HepG2 (cell line): ENCODE data around the gene ST8SIA4.

Source experiments
- ATF7-NPFF ChIP-seq: sonication (generic); formaldehyde crosslinking; IDR thresholded peaks from 2 replicates; pipeline ENCODE4 v1.8.1; 2023; ENCODE audit warnings: mild to moderate bottlenecking, low read depth, missing genetic modification reagents, moderate library complexity
- EHMT2 ChIP-seq: fragments of 200-600 bp; sonication (generic); IDR thresholded peaks from 2 replicates; pipeline ENCODE4 v1.7.0; 2017; ENCODE audit warnings: antibody characterized with exemption, low read depth, low read length, borderline replicate concordance
- HNRNPUL1 ChIP-seq: fragments of 200-400 bp; formaldehyde crosslinking; IDR thresholded peaks from 2 replicates; pipeline ENCODE4 v1.6.1; 2017; ENCODE audit warnings: low read depth, mild to moderate bottlenecking, low read length, moderate library complexity
- KLF16 ChIP-seq, 2 experiments: sonication (generic) in 1 of 2; formaldehyde crosslinking in 1 of 2; IDR thresholded peaks; 2 replicates each; pipeline versions ENCODE4 v1.6.1 to v1.8.0; 2016 to 2023; ENCODE audit warnings: missing genetic modification reagents in 2 of 2, missing compliant biosample characterization in 1 of 2
- MED1 ChIP-seq: sonication (generic); formaldehyde crosslinking; IDR thresholded peaks from 2 replicates; pipeline ENCODE4 v1.4.0; 2020; ENCODE audit warnings: missing genetic modification reagents
- PAWR ChIP-seq: sonication (generic); formaldehyde crosslinking; IDR thresholded peaks from 2 replicates; pipeline ENCODE4 v1.4.0; 2020; ENCODE audit warnings: missing genetic modification reagents, mild to moderate bottlenecking, borderline replicate concordance
- POLR2A ChIP-seq, 2 experiments: IDR thresholded peaks; 2 replicates each; pipeline ENCODE4 v1.6.1; 2011; ENCODE audit warnings: low read depth in 2 of 2, low read length in 2 of 2, mild to moderate bottlenecking in 1 of 2, moderate library complexity in 1 of 2; ENCODE audit not compliant: insufficient read depth in 1 of 2
- RAD21 ChIP-seq: fragments of 450-650 bp; formaldehyde crosslinking; IDR thresholded peaks from 2 replicates; pipeline ENCODE4 v1.5.0; 2020; ENCODE audit warnings: mild to moderate bottlenecking
- ZNF331 ChIP-seq: sonication (generic); formaldehyde crosslinking; IDR thresholded peaks from 2 replicates; pipeline ENCODE4 v1.4.0; 2020; ENCODE audit warnings: missing genetic modification reagents
- ZNF549 ChIP-seq: sonication (generic); formaldehyde crosslinking; IDR thresholded peaks from 2 replicates; pipeline ENCODE4 v1.5.0; 2020; ENCODE audit warnings: missing genetic modification reagents
- TF ChIP-seq, protein P1 (sequence below): sonication (generic); formaldehyde crosslinking; IDR thresholded peaks from 2 replicates; pipeline ENCODE4 v1.9.0; 2022; ENCODE audit warnings: missing genetic modification reagents, mild to moderate bottlenecking, borderline replicate concordance
- TF ChIP-seq, protein P2 (sequence below): sonication (generic); formaldehyde crosslinking; IDR thresholded peaks from 2 replicates; pipeline ENCODE4 v1.5.0; 2020; ENCODE audit warnings: mild to moderate bottlenecking, missing genetic modification reagents, moderate library complexity
- TF ChIP-seq, protein P3 (sequence below): sonication (generic); formaldehyde crosslinking; IDR thresholded peaks from 2 replicates; pipeline ENCODE4 v1.5.0; 2020; ENCODE audit warnings: missing genetic modification reagents
- TF ChIP-seq, protein P4 (sequence below): sonication (generic); formaldehyde crosslinking; IDR thresholded peaks from 2 replicates; pipeline ENCODE4 v1.4.0; 2020; ENCODE audit warnings: missing genetic modification reagents

DNA sequence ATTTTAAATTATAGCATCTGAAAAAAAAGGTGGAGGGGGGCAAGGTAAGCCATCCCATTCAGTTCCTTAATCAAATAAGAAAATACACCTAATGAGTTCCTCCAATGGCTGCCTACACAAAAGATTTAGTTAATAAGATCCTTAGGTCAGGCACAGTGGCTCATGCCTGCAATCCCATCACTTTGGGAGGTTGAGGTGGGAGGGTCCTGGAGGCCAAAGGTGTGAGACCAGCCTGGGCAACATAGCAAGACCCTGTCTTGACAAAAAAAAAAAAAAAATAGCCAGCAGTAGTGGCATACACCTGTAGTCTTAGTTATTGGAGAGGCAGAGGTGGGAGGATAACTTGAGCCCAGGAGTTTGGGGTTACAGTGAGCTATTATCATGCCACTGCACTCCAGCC lies 78.4 kb downstream of the ST8SIA4 start:
- no peak for TF ChIP-seq RAD21 (CRISPR knock-in tag)
- TF ChIP-seq MED1 (CRISPR knock-in tag), result no peak
- no peak for TF ChIP-seq PAWR (CRISPR knock-in tag)
- TF ChIP-seq ZNF331, result no peak
- TF ChIP-seq, protein P1, sequence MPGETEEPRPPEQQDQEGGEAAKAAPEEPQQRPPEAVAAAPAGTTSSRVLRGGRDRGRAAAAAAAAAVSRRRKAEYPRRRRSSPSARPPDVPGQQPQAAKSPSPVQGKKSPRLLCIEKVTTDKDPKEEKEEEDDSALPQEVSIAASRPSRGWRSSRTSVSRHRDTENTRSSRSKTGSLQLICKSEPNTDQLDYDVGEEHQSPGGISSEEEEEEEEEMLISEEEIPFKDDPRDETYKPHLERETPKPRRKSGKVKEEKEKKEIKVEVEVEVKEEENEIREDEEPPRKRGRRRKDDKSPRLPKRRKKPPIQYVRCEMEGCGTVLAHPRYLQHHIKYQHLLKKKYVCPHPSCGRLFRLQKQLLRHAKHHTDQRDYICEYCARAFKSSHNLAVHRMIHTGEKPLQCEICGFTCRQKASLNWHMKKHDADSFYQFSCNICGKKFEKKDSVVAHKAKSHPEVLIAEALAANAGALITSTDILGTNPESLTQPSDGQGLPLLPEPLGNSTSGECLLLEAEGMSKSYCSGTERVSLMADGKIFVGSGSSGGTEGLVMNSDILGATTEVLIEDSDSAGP (CRISPR knock-in tag), result no peak
- TF ChIP-seq KLF16 (CRISPR knock-in tag; IDR thresholded peaks at IDR 0.05), result no peak
- TF ChIP-seq EHMT2, result no peak
- no peak for TF ChIP-seq HNRNPUL1
- TF ChIP-seq, protein P2, sequence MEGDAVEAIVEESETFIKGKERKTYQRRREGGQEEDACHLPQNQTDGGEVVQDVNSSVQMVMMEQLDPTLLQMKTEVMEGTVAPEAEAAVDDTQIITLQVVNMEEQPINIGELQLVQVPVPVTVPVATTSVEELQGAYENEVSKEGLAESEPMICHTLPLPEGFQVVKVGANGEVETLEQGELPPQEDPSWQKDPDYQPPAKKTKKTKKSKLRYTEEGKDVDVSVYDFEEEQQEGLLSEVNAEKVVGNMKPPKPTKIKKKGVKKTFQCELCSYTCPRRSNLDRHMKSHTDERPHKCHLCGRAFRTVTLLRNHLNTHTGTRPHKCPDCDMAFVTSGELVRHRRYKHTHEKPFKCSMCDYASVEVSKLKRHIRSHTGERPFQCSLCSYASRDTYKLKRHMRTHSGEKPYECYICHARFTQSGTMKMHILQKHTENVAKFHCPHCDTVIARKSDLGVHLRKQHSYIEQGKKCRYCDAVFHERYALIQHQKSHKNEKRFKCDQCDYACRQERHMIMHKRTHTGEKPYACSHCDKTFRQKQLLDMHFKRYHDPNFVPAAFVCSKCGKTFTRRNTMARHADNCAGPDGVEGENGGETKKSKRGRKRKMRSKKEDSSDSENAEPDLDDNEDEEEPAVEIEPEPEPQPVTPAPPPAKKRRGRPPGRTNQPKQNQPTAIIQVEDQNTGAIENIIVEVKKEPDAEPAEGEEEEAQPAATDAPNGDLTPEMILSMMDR (CRISPR knock-in tag), result no peak
- no peak for TF ChIP-seq POLR2A (IDR thresholded peaks at IDR 0.05; ENCODE audit: insufficient read depth in 1 of 2, low read depth in 2 of 2, low read length in 2 of 2)
- TF ChIP-seq, protein P3, sequence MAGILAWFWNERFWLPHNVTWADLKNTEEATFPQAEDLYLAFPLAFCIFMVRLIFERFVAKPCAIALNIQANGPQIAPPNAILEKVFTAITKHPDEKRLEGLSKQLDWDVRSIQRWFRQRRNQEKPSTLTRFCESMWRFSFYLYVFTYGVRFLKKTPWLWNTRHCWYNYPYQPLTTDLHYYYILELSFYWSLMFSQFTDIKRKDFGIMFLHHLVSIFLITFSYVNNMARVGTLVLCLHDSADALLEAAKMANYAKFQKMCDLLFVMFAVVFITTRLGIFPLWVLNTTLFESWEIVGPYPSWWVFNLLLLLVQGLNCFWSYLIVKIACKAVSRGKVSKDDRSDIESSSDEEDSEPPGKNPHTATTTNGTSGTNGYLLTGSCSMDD, result no peak
- TF ChIP-seq ATF7-NPFF (CRISPR knock-in tag), result no peak
- TF ChIP-seq, protein P4, sequence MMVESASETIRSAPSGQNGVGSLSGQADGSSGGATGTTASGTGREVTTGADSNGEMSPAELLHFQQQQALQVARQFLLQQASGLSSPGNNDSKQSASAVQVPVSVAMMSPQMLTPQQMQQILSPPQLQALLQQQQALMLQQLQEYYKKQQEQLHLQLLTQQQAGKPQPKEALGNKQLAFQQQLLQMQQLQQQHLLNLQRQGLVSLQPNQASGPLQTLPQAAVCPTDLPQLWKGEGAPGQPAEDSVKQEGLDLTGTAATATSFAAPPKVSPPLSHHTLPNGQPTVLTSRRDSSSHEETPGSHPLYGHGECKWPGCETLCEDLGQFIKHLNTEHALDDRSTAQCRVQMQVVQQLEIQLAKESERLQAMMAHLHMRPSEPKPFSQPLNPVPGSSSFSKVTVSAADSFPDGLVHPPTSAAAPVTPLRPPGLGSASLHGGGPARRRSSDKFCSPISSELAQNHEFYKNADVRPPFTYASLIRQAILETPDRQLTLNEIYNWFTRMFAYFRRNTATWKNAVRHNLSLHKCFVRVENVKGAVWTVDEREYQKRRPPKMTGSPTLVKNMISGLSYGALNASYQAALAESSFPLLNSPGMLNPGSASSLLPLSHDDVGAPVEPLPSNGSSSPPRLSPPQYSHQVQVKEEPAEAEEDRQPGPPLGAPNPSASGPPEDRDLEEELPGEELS, result no peak
- TF ChIP-seq ZNF549 (CRISPR knock-in tag), result no peak
